GM13977 (cell line): Measurements from ENCODE around the gene PLCG2.

Experiments used
- DNase-seq: peaks from one replicate; pipeline ENCODE4 v3.0.0; 2012; ENCODE audit warnings: low spot score
- in situ Hi-C: fragments of 300-500 bp; cut with MboI; formaldehyde crosslinking; loops from one replicate; pipeline ENCODE4 v1.12.0; 2022; ENCODE audit warnings: low sequenced_read_pairs, low pct_unique_long_range_greater_than_20kb, mixed read lengths, inconsistent platforms; ENCODE audit not compliant: unreplicated experiment
- TF ChIP-seq, protein P1 (sequence below): IDR thresholded peaks from 2 replicates; pipeline ENCODE4 v1.5.1; 2012; ENCODE audit warnings: mild to moderate bottlenecking, control low read depth; ENCODE audit not compliant: insufficient read depth; ENCODE audit errors: extremely low read depth, missing control alignments

PLCG2 gene

DNA sequence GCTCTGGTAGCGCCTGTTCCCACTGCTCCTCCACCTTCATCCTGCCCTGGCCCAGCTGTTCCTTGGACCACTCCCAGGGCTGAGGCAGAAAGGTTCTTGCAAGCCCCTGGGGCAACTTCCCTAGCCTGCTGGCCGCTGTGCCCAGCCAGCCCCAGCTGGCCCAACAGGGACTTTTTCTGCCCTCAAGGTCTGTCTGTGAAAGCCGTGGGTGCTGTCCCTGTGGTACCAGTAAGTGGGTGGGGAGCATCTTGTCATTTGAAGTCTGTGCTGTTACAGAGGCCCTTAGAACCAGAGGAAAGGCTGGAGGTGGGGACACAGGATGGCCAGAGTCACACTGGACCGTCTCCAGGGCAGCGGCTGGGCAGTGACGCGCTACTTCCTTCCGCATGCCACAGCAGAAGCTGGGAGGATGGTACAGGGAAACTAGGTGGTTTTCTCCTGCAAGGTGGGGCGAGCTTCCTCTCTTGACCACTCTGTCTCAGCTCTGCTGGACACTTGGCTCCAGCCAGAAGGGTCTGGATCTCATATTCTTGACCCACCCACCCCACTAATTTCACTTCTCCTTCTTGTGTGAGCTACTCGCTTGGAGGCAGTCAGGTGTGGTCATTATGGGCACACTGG, 87.8 kb downstream of the PLCG2 start:
- in situ Hi-C loops = loop anchor here (25.0 kb wide), 1 partner anchor 505 kb away; no protein-coding TSS in a partner anchor
- TF ChIP-seq, protein P1, sequence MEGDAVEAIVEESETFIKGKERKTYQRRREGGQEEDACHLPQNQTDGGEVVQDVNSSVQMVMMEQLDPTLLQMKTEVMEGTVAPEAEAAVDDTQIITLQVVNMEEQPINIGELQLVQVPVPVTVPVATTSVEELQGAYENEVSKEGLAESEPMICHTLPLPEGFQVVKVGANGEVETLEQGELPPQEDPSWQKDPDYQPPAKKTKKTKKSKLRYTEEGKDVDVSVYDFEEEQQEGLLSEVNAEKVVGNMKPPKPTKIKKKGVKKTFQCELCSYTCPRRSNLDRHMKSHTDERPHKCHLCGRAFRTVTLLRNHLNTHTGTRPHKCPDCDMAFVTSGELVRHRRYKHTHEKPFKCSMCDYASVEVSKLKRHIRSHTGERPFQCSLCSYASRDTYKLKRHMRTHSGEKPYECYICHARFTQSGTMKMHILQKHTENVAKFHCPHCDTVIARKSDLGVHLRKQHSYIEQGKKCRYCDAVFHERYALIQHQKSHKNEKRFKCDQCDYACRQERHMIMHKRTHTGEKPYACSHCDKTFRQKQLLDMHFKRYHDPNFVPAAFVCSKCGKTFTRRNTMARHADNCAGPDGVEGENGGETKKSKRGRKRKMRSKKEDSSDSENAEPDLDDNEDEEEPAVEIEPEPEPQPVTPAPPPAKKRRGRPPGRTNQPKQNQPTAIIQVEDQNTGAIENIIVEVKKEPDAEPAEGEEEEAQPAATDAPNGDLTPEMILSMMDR = no peak
- no peak for DNase-seq

DNA sequence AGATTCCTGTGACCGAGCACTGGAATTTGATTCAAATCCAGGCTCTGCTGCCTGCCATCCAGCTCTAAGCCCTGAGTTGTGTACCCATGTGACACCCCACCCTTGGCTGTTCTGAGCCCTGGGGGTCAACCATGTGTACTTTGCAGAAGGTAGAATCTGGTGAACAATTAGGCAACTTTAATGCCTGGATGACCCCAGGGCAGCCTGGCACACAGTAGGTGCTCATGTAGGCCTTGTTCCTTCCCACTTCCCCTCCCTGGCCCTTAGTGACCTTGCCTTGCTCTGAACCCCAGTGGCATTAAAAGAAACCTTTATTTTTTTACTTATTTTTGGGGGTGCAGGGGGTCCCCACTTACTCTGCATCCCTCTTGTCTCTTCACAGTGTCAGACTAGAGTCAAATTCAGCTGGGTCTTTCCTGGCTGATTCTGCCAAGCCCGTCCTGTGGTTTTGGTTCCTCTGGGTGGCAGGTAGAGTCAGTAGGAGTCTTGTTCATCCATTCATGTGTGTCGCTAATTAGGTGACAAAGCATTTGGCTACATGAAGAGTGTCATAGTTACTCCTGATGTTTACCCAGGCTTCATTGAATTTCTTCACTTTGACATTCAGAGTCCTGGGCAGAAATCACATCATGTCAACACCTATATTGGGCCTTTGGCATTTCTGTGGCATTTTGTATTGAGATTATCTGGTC, 89.1 kb downstream of the PLCG2 start:
- in situ Hi-C loops = loop anchor here (25.0 kb wide), 1 partner anchor 506 kb away; no protein-coding TSS in a partner anchor
- DNase-seq = no peak
- TF ChIP-seq, protein P1 = no peak

DNA sequence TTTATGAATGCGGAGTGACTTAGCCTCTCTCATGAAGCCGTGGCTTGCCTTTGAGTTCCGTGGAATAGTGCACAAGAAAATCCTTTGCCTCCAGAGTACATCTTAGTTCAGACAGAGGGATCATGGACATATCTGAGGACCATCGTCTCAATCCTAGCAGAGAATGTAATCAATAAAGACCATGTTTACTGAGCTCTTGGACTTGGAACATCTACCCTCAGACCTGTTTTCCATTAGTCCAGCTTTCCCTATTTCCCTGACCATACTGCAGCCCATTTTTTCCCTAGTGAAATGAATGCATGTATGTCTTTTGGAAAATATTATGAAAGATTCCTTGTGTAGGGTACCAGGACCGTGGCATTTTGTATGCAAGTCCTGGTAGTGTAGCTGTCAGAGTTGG, 90.2 kb downstream of the PLCG2 start:
- no peak for DNase-seq
- in situ Hi-C loops = loop anchor here (25.0 kb wide), 1 partner anchor 507 kb away; no protein-coding TSS in a partner anchor
- TF ChIP-seq, protein P1 = no peak

DNA sequence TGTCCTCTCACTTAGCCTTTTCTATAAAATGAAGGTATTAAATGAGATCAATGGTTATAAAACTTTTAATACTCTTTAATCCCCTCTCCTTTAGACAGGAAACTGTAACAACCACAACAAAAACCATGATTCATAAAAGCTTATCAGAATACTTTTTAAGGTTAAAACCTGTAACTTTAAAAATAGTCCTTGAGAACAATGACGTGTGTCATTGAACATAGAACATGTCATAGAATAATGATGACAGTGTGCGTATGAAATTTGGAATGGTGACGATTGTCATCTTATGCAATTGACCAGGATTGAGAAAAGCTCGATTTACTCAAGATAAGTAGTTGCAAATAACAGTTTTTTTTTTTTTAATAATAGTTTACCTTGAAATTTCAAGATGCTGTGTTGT, 94.1 kb downstream of the PLCG2 start:
- DNase-seq = no peak
- TF ChIP-seq, protein P1 = no peak
- in situ Hi-C loops = loop anchor here (25.0 kb wide), 1 partner anchor 511 kb away; no protein-coding TSS in a partner anchor

DNA sequence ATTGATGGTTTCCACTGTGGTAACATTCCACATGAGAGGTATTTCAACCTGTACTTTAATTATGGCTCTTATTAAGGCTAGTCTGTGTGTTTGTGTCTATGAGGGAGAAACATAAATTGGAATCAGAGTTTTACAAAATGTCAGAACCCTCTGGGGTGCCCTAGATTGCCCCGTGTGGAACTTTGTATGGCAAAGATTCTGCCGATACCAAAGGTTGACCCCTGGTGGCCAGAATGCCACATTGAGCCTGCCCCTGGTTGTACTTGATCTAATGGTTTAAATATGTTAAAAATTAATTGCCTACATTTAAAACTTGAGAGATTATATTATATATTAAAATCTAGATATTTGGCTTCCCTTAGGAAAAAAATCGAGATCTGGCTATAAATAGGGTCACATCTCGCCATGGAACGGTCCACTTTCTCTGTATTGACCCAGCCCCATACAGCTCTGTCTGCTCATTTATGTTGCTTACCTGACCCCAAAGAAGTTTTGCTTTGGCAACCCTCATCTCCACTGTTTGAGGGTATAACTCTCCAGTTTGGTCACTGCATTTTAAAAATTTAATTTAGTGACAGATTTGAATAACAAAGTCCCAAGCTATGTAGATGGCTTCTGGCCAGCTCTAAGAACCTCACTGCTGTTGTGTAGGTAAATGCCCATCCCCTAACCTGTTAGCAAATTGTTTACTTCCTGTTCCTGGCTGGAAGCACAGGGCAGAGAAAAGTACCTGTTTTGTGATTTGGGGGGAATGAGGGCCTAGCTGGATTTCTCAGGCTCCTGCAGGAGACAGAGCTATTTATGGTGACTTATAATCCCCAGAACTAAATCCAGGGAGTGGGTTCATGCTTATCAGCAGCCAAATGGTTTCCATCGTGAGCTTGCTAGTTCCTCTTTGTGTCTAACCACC, 95.0 kb downstream of the PLCG2 start:
- TF ChIP-seq, protein P1 = peak; percentile 68
- DNase-seq = peak; percentile 60
- in situ Hi-C loops = loop anchor here (25.0 kb wide), 1 partner anchor 512 kb away; no protein-coding TSS in a partner anchor

DNA sequence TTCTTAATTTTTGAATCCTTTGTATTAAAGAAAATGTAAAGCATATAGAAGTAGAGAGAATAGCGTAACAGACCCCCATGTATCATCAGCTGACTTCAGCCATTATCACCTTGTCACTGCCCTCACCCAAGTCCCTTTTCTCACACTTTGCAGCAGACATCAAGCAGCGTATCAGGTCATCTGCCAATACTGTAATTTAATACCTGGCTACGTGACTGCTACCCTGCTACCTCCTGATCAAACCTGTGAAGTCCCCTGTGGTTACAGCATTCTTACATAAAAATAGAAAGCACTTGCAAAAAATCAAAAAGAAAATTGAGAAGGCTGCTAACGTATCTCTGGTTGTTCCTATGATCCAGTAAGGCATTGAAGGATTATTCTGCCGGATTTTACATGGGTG, 96.4 kb downstream of the PLCG2 start:
- in situ Hi-C loops = no loop called here
- TF ChIP-seq, protein P1 = no peak
- DNase-seq = no peak
